HG02884 (cell line): ENCODE data around the gene GPM6B.

Source experiments
- ATAC-seq: cut with Tn5 transposase; IDR thresholded peaks from one replicate; pipeline ENCODE4 v1.9.1; 2021; ENCODE audit warnings: mild to moderate bottlenecking, moderate library complexity; ENCODE audit not compliant: unreplicated experiment

GPM6B gene, protein sequence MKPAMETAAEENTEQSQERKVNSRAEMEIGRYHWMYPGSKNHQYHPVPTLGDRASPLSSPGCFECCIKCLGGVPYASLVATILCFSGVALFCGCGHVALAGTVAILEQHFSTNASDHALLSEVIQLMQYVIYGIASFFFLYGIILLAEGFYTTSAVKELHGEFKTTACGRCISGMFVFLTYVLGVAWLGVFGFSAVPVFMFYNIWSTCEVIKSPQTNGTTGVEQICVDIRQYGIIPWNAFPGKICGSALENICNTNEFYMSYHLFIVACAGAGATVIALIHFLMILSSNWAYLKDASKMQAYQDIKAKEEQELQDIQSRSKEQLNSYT

GRCh38 chrX:13816643-13817627 is at the start of gene GPM6B:
Gene GPM6B, minus strand, starts transcription at chrX:13817093. Its CDS starts 189 bp downstream, at chrX:13816904.
- no peak for ATAC-seq

DNA sequence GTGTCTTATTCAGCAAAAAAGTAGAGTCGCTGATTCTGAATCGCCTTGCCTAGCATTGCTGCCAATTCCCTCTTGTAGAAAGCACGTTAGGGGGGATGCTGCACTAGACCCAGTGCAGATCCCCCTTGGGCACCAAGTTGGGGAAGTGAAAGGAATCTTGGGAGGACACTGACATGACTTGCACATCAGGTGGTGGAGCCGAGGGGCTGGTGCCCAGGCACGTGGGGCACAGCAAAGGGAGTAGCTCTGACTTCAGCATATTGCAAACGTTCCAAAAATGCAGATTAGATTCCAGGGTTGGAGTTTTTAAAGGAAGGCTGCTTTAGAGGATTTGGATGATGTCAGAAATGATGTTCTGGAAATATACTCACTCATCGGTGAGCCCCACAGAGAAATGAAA is 47.4 kb upstream of the GPM6B start:
- no peak for ATAC-seq

DNA sequence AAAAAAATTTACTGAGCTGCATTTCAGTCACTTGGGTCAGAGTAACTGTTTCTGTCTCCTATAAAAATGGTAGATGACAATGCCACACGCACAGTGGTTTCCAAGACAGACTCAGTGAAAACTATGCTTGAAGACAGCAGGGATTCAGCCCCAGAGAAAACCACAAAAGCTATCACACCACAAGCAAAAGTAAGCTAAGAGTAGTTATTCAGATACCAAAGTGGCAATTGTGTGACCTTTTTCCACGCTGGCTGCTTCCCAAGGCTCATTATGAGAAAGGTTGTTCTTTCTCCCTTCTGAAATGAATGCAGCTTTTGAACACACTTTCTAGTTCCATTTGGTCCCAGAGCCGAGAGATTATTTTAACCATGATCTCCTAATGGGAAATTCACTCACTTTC is 46.4 kb upstream of the GPM6B start:
- ATAC-seq, result no peak

DNA sequence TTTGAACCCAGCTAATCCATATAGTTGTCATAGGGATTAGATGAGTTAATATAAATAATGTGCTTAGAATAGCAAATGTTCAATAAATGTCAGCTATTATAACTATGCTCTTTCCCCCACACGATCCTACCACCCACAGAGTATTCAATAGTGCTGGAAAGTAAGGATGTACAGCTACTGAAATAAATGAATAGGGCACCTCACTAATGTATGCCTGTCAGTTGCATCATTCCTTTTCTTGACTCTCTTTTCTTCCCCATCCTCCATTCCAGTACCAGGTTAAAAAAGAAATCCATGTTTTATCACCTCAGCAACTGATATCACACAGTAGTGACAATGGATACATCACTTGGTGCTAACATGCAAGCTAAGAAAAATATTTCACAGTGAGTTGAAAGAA is 42.8 kb upstream of the GPM6B start:
- ATAC-seq, result no peak

DNA sequence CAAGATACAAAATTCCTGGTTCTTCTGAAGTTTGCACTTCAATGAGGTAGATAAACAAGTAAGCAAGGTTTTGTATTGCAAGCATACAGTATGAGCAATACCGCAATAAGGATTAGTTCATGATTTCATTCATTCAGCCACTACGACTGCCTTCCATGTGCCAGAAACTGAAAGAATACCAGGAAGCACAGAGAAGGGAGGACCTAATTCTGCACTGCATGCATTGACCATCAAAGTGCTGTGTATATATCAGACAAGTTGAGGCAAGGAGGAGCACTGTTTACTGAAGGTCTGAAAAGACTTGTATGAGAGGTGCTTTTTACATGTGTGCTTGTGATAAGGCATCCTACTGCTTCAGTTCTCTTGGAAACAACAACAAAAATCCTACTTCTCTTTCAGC is 40.9 kb upstream of the GPM6B start:
- ATAC-seq, result no peak

GRCh38 chrX:13855689-13856450 is 39.0 kb upstream of the GPM6B start:
- no peak for ATAC-seq

DNA sequence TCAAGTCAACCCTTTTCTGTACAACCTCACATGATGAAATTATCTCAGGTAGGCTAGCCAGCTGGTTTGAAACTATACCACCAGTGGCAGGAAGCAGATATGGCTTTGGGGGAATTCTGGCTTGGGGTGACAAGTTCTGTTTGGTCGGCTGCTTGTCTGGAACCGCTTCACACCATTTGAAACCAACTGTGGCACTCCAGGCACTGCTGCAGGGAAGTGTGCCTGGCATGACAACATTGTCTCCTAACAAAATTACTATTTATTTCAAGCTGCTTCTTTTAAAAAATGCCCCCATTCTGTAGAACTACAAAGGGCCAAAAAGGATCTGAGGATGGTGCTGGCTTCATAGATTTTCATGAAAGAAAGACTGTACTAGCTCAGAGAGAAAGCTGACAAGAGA is 37.1 kb upstream of the GPM6B start:
- no peak for ATAC-seq

GRCh38 chrX:13852001-13852695 is 35.3 kb upstream of the GPM6B start:
- ATAC-seq, result peak; percentile 52

DNA sequence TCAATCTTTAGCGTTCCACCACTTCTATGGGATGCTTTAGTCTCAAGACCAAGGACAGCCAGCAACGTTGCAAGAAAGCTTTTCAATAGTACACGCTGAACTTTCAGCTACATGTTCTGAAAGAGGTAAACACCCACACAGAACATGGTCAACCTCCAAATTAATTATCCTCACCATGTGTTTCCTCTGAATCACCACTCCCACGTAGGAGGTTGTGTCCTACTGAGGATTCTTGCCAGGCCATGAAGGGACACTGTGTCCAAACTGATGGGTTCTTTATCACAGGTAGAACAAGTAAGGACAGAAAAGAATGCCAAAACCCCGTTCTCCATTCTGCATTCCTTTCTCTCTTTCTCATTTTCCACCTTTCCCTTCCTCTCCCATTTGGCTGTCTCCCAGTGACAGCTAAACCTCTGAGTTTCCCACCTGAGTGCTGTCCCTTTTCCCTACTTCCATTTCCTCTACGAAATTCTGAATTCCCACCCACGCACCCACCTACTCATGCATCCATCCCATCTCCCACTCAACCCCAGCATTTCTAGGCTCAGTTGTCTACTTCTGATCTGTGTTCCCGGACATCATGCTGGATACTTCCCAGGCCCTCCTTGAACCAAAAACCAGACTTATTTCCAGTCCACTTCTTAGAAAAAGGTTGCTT is 29.0 kb upstream of the GPM6B start:
- no peak for ATAC-seq

GRCh38 chrX:13843150-13843721 is 26.3 kb upstream of the GPM6B start:
- ATAC-seq, result no peak

GRCh38 chrX:13840121-13840520 is 23.2 kb upstream of the GPM6B start:
- no peak for ATAC-seq

DNA sequence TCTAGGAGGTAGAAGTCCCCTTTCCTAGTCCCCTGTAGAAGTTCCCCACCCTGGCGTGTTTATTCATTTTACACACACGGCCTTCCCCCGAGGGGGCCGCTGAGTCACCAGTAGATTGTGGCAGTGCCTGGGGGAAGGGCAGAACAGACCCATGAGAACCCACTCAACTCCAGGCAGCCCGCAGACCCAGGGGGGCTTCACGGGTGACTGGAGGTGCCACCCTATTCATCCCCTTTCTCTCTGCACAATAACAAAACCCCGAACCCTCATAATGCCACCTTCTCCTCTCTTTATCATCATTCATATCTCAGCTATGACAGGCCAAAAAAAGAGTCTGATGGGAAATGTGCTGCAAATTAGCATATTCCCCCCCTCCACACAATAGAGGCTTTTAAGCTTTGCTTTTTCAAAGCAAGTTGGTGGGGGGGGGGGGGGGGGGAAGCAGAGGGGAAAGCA is 20.4 kb upstream of the GPM6B start:
- no peak for ATAC-seq

DNA sequence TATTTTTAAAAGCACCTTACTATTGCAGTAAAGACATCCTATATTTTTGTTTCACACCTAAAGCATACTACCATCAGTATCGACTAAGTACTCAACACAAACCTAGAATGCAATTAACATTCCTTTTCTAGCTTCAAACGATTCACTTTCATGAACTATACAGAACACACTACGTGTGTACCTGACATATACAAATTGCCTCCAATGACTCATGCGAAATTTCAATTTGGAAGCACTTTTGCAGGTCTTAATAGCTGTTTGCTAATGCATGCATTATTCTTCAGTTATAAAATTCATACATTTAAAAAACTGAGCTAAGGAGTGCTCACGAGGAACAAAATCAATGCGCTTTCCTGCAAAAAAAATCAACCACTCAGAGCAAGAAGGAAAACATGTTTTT is 19.7 kb upstream of the GPM6B start:
- ATAC-seq, result no peak

DNA sequence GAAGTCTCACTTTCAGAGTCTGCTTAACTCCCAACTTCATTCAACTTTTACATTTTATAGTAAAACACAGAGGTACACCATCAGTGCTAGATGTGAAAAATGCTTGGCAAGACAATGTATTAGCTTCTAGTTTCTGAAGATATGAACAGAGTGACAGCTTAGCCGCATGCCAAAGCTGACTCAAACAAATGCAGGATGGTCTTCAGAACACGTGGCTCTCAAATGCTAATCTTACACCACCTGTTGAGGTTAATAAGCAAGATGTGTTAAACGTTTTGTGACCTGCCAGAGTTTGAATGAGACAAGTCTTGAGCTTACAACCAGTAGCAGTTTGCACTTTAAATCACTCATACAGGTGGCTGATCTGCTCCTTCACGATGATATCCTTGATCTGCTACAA is 18.9 kb upstream of the GPM6B start:
- no peak for ATAC-seq

DNA sequence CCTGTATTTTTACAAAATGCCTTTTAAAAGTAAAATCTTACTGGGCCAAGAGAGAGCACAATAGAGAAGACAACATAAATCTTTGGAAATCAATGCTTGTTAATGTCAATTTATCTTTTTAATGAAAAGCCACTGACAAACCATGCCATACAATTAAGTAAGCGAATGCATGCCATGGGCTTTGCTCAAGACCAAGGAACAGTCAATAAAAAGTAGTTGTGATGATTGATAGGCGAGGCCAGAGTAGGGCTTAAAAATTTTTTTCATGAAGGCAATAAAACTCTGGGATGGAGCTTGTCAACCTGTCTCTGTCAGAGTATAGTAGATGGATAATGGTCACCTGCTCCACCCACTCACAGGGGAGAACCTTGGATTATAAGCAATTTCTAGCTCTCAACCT is 17.5 kb upstream of the GPM6B start:
- ATAC-seq, result no peak

DNA sequence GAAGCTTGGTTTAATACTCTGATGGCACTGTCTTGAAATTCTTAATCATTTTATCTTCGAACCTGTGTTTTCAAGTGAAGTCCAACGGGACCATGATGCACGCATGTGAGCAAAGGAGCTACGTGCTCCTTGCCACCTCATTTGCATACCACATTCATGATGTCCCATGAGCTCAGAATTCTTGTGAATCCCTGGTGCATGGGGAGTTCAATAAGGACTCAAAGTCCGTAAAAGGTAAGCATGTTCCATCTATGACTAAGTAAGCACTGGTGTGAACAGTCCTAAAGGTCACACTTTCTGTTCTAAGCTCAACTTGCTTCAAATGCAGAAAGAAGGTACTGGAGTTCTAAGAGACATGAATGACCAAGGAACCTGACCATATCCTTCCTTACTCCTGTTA is 13.1 kb upstream of the GPM6B start:
- ATAC-seq, result no peak

DNA sequence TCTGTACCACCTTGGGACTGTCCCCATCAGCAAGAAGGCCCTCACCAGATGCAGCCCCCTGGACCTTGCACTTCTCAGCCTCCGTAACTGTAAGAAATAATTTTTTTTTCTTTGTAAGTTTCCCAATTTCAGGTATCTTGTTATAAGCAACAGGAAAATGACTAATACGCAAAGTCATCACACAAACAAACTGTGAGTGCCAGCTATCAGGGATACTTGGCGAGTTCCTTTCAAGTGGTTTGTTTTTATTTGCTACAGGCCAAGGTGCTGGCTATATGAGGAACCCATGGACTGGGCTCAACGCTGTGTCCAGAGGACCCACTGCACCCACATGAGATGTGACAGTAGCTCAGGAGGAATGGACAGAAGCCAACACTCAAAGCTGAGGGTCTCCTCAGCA is 11.5 kb upstream of the GPM6B start:
- ATAC-seq, result no peak

DNA sequence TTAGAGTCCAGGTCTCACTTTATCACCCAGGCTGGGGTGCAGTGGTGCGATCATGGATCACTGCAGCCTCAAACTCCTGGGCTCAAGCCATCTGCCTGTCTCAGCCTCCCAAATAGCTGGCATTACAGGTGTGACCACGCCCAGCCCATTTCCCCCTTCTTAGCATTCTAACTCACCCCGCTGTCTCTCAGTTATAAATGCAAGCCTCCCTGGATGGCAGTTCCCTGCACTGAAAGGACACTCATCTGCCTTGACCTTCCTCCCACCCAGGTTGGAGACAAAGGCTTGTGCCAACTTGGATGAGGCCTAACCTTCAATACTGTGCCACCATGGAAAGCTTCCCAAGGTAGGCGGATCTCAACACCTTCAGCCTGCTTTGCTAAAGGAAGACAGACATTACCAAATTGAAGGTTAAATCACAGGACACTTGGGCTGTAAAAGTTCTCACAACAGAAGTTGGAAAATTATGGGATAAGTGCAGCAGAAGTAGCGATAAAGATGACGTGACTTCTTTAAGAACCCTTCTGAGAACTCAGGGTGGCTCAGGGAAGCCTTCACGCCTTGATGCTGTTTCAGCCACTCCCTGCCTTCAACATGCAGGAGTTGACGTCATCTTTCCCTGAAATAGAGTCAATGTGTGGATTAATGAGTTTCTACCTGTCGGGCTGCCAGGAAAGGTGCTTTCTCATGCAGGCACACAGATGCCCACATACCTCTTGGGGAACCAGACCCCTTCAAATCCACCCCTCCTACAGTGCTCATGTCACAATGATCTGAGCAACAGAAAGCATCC is 10.6 kb upstream of the GPM6B start:
- no peak for ATAC-seq

GRCh38 chrX:13826770-13827169 is 9.9 kb upstream of the GPM6B start:
- no peak for ATAC-seq
